HG02938 (cell line): ENCODE results near the gene VSTM4.
A peak's percentile ranks its signal among the peaks of the same experiment; 100 is the strongest.

Source experiments
- ATAC-seq: cut with Tn5 transposase; IDR thresholded peaks from one replicate; pipeline ENCODE4 v1.9.1; 2021; ENCODE audit warnings: mild to moderate bottlenecking, moderate library complexity; ENCODE audit not compliant: unreplicated experiment

Gene VSTM4

DNA sequence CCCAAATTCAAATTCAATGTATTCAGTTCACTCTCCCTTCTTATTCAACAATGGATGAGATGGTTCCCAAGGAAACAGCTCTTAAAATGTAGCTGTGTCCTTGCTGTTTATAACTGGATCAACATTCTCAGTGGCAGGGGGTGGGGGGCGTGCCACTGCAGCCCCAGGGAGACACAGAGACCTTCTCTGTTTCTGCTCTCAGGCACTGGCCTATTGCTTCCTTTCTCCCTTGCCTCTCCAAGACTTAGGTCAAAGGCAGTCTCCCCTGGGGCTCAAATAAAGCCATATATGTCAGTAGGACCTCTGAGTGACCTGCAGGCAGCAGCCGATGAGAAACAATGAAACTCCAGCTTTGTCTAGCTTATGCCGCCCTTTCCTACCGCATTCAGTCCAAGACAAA lies 20.7 kb downstream of the VSTM4 start:
- no peak for ATAC-seq

GRCh38 chr10:49093922-49094321 lies 21.4 kb downstream of the VSTM4 start:
- no peak for ATAC-seq

GRCh38 chr10:49092477-49092876 lies 22.8 kb downstream of the VSTM4 start:
- no peak for ATAC-seq

- no peak for ATAC-seq
Measured at GRCh38 chr10:49091450-49092210, 23.7 kb downstream of the VSTM4 start.

DNA sequence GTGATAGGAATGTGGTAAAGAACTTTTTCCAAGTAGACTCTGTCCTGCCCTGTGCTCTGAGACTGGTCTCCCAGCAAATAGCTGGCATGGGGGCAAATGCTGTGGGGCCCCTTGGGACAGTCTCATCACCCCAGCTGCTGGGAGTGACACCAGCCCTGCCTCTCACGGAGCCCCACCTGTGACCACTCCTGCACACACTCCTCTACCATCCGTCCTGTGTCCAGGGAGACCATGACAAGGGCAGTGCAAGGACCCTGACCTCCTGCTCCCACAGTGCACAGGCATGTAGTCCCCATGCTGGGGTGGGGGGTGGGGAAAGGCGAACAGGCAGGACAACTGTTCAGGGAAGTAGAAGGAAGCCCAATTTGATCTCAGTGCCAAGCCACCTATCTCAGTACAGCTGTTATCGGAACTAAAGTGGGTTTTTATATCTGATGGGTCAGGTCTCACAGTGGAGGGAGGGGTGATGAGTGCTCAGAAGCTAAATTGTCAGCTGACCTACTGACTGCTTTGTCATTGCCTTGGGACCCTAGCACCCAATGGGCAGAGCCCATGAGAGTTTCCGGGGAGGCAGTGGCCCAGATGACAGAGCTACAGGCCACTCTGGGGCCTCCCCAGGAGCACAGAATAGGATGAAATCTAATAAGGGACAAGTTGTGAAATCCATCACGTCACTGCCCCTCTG lies 24.5 kb downstream of the VSTM4 start:
- ATAC-seq: no peak

GRCh38 chr10:49090189-49090575 lies 25.1 kb downstream of the VSTM4 start:
- ATAC-seq: no peak

- ATAC-seq: no peak
Measured at GRCh38 chr10:49089557-49090188, 25.6 kb downstream of the VSTM4 start.

GRCh38 chr10:49089152-49089551 lies 26.2 kb downstream of the VSTM4 start:
- ATAC-seq: no peak

GRCh38 chr10:49086889-49087288 lies 28.4 kb downstream of the VSTM4 start:
- ATAC-seq: no peak

- ATAC-seq: no peak
Measured at GRCh38 chr10:49083261-49083660, 32.1 kb downstream of the VSTM4 start.

DNA sequence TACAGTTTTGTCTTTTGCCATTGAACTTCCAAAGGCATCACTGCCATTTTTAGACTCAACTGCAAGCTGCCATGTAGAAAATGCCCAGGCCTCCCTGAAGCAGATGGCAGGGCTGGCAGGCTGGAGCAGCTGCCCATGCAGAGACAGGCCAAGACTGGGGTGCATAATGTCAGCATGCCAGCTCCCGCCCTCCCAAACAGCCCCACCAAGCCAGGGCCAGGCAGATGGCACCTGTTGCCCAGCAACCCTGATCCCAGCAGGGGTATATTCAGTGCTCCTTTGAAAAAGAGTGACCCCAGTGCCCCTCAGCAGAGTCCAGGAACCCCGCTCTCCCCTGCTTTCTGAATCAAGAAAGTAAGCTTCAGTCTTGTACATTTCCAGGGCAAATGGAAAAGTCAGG lies 32.6 kb downstream of the VSTM4 start:
- ATAC-seq: no peak

- no peak for ATAC-seq
Measured at GRCh38 chr10:49081547-49082275, 33.6 kb downstream of the VSTM4 start.

DNA sequence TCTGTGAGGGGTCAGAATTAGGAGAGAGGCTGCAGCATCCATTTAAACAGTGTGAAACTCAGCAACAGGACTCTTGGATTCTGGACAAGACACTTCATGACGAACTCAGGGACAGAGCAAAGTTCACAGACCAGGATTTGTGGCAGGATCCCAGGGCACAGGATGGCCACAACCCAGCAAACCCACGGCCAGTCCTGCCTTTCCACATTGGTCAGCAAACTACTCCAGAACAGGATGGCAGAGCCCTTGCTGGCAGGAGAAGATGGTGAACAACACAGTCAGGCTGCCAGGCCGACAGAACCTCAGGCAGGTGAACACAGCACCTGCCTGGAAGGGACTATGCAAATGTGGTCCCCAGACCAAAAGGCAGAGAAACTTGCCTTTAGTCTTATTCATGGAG lies 34.4 kb downstream of the VSTM4 start:
- ATAC-seq: no peak

DNA sequence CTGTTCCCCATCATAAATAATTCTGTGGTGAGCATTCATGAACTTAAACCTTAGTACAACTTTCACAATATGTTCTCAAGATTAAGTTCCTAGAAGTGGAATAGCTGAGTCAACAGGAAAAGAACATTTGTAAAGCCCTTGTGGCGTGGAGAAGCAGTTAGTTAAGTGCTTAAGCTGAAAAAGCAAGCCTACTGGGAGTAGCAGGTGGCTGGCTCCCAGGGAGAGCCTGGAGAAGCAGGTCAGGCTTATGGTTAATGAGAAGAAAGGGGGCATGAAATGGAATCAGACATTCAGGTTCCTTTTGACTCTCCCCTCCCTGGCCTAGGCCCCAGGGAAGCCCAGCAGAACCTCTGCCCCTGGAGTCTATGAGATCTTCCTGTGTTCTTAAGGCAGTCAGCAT lies 35.3 kb downstream of the VSTM4 start:
- no peak for ATAC-seq

GRCh38 chr10:49079499-49079898 lies 35.8 kb downstream of the VSTM4 start:
- ATAC-seq: no peak

- no peak for ATAC-seq
Measured at GRCh38 chr10:49079072-49079471, 36.2 kb downstream of the VSTM4 start.

GRCh38 chr10:49078433-49078832 lies 36.9 kb downstream of the VSTM4 start:
- ATAC-seq: no peak

- ATAC-seq: peak; percentile 87
Measured at GRCh38 chr10:49076741-49077521, 38.4 kb downstream of the VSTM4 start.

GRCh38 chr10:49076319-49076718 lies 39.0 kb downstream of the VSTM4 start:
- peak; percentile 13 for ATAC-seq

- no peak for ATAC-seq
Measured at GRCh38 chr10:49075743-49076142, 39.6 kb downstream of the VSTM4 start.
